Omental fat pad (tissue), 4 donors: Measurements from ENCODE around the gene CNST. TPM values are rescaled to one million over a fixed set of nuclear protein-coding genes. Genes with fewer than 3 reads are reported as not detected.

ENCODE experiments used
- ATAC-seq: fragments of 150-250 bp; one replicate; pipeline ENCODE4 v1.9.1; 2016; ENCODE audit warnings: mild to moderate bottlenecking, moderate library complexity; ENCODE audit not compliant: low FRiP score
- DNase-seq: peaks from one replicate; pipeline ENCODE4 v3.0.0-alpha.2; 2019; ENCODE audit warnings: low spot score
- CTCF ChIP-seq, 3 donors: fragments of 450-650 bp; IDR thresholded peaks; one replicate each; pipeline ENCODE4 v1.5.1; 2016 to 2017; ENCODE audit warnings: antibody characterized with exemption in 3 of 3, mild to moderate bottlenecking in 3 of 3, moderate library complexity in 2 of 3
- total RNA-seq, 4 donors: library from RNA; depleted of rRNA; stranded (reverse); fragments of >200 nt; gene quantifications; one replicate each; pipeline ENCODE4 v1.1.0, GENCODE V29; 2016

Gene CNST
- total RNA-seq, 4 donors from 2014 or later, result 23.0 to 35.3 (median 33.4) TPM

- ATAC-seq (no peak), DNase-seq (no peak)
- TF ChIP-seq CTCF (IDR thresholded peaks at IDR 0.05), result no peak
Observed at GRCh38 chr1:246577082-246577719, 10.9 kb downstream of the CNST start.

DNA sequence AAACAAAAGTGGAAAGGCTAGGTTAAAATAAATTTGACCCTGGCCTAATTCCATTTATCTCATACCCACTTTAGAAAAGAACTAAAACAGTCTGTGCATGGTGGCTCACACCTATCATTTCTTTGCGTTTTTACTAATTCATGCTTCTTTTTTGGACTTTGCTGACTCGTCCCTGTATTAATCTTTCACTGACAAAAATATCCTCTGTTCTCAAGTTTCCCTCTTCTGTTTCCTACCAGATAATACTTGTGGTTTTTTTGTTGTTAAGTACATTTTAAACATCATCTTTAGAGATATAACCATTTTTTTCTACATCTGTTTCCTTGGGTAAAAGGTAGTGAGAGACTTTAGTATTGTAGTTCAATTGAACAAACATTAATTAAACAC, 11.5 kb downstream of the CNST start:
- ATAC-seq (no peak), DNase-seq (no peak)
- no peak for TF ChIP-seq CTCF (IDR thresholded peaks at IDR 0.05)

DNA sequence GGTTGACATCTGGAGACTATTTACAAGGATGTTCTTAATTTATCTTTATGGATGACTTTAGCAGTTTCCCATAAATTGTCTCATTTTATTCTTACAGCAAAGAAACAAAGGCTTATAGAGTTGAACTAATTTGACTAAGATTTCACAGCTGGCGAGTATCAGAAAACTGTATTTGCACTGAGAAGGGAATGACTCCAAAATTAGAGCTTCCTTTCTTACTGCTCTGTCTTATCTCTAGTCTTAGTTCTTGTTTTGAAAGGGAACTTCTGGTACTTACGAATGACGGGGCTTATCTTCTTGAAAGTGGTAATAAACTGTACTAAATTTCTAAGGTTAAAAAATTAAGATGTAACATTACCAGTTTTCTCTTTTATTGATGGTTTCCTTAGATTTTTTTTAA, 13.6 kb downstream of the CNST start:
- no peak for TF ChIP-seq CTCF (IDR thresholded peaks at IDR 0.05)
- ATAC-seq, result no peak
- no peak for DNase-seq

DNA sequence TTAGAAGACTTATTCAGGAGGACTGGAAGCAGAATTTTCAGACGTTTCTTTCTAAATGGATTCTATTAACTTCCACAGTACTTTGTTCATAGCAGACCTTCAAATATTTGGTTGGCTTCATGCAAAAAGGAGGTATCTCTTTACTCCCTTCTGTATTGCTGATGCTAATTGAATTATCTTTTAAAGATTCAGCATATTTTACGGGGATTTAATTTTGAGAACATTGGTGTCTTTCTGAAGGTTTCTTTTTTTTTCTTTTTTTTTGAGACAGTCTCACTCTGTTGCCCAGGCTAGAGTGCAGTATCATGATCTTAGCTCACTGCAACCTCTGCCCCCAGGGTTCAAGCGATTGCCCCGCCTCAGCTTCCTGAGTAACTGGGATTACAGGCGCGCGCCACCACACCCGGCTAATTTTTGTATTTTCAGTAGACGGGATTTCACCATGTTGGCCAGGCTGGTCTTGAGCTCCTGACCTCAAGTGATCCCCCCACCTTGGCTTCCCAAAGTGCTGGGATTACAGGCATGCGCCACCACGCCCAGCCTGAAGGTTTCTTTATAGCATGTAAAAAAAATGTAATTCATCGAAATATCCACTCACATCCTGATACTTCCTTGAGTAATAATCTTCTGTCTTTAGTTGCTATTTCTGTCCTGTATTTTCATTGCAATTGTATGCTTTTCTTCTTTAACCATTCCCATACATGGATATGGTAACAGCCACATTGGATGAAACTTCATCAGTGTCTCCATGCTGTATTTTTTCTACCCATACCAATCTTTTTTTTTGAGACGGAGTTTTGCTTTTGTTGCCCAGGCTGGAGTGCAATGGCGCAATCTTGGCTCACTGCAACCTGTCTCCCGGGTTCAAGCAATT, 14.5 kb downstream of the CNST start:
- TF ChIP-seq CTCF (IDR thresholded peaks at IDR 0.05), result no peak
- no peak for ATAC-seq
- DNase-seq, result no peak

DNA sequence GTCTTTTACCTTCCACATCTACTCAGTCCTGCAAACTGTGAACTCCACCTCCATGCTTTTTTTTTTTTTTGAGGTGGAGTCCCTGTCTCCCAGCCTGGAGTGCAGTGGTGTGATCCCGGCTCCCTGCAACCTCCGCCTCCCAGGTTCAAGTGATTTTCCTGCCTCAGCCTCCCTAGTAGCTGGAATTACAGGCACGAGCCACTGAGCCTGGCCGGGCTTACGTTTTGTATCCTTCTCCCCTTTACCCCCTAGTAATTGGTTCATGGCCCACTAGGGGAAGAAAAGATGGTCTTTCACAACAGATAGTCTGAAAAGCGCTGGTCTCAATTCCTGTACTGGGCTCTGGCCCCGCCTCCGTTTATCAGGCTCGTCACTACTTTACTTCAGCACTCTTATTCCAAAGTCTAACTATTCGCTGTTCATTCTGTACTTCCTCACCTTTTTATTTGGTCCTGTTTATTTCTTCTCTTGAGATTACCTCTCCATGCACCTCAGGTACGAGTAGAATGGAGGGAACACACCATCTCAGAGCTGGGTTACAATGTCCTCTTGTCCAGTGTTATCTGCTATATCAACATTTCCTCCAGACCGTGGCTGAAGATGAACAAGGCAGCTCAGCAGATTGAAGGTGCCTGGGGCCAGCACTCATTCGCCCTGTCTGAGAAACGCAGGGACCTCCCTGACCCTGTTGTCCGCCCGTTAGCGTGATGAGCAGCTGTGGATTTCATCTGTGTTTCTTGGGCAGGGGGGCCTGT, 16.2 kb downstream of the CNST start:
- ATAC-seq (no peak), DNase-seq (no peak)
- TF ChIP-seq CTCF (IDR thresholded peaks at IDR 0.05), result no peak

- ATAC-seq, result no peak
- TF ChIP-seq CTCF (IDR thresholded peaks at IDR 0.05), result no peak
- no peak for DNase-seq
Observed at GRCh38 chr1:246583056-246583440, 16.8 kb downstream of the CNST start.
